H1 (cell line): ENCODE measurements around the gene NRROS. TPM values are rescaled to one million over a fixed set of nuclear protein-coding genes. Genes with fewer than 3 reads are reported as not detected.

Experiments used
- CTCF ChIA-PET: fragments of 300-600 bp; sonication (Branson Sonifier 250); formaldehyde crosslinking; loops from one replicate; lab custom pipeline; 2021; ENCODE audit not compliant: partially characterized antibody; lab: Charles Lee
- POLR2A ChIA-PET: fragments of 300-600 bp; sonication (Branson Sonifier 250); formaldehyde crosslinking; loops from one replicate; lab custom pipeline; 2021; ENCODE audit warnings: inconsistent platforms; ENCODE audit not compliant: partially characterized antibody; lab: Charles Lee
- DNase-seq, 2 experiments: peaks; one replicate each; pipeline versions ENCODE4 v3.0.0 to v3.0.0-alpha.2; 2010 to 2022; ENCODE audit warnings: low spot score in 2 of 2, low read depth in 1 of 2, mixed read lengths in 1 of 2
- FAIRE-seq: peaks from 2 replicates; lab custom pipeline; 2011; peaks lifted over from hg19 to GRCh38; lab: Jason Lieb, UNC
- H2AFZ ChIP-seq: 2 replicates; pipeline ENCODE4 v1.8.1; 2012; ENCODE audit warnings: low read length, inconsistent platforms
- H2AK5ac ChIP-seq: 2 replicates; pipeline ENCODE4 v1.6.1; 2013; ENCODE audit warnings: low read depth, low read length
- H2BK120ac ChIP-seq: replicated peaks from 2 replicates; pipeline ENCODE3; 2013; ENCODE audit warnings: low read depth, low read length, inconsistent platforms
- H2BK12ac ChIP-seq: 2 replicates; pipeline ENCODE4 v1.6.1; 2013; ENCODE audit warnings: low read depth, low read length
- H2BK15ac ChIP-seq: 2 replicates; pipeline ENCODE4 v1.6.1; 2013; ENCODE audit warnings: low read length
- H2BK20ac ChIP-seq: 2 replicates; pipeline ENCODE4 v1.6.1; 2013; ENCODE audit warnings: low read length
- H2BK5ac ChIP-seq: 2 replicates; pipeline ENCODE4 v1.6.1; 2013; ENCODE audit warnings: low read depth, low read length
- H3K14ac ChIP-seq: 2 replicates; pipeline ENCODE4 v1.6.1; 2013; ENCODE audit warnings: inconsistent platforms; ENCODE audit not compliant: insufficient read length
- H3K18ac ChIP-seq: 2 replicates; pipeline ENCODE4 v1.6.1; 2013; ENCODE audit warnings: low read length; ENCODE audit errors: extremely low read depth
- H3K23ac ChIP-seq: 2 replicates; pipeline ENCODE4 v1.6.1; 2013; ENCODE audit warnings: inconsistent platforms; ENCODE audit not compliant: insufficient read length
- H3K23me2 ChIP-seq: 2 replicates; pipeline ENCODE4 v1.6.1; 2013; ENCODE audit warnings: low read depth, low read length
- H3K27ac ChIP-seq: 2 replicates; pipeline ENCODE4 v1.6.1; 2011; ENCODE audit warnings: low read depth, low read length, inconsistent platforms
- H3K27me3 ChIP-seq, 4 experiments: replicated peaks in 1 of 4; 1 replicate in 1 of 4; 2 replicates in 3 of 4; pipeline versions ENCODE4 v1.6.1 to v1.8.1; 2011 to 2013; ENCODE audit warnings: low read length in 3 of 4, mild to moderate bottlenecking in 3 of 4, inconsistent platforms in 2 of 4, mixed read lengths in 2 of 4, moderate library complexity in 1 of 4; ENCODE audit not compliant: control insufficient read depth in 3 of 4, insufficient read depth in 3 of 4; ENCODE audit errors: extremely low read depth in 1 of 4
- H3K36me3 ChIP-seq, 4 experiments: 2 replicates each; pipeline versions ENCODE4 v1.6.1 to v1.8.1; 2011 to 2013; ENCODE audit warnings: mild to moderate bottlenecking in 4 of 4, low read length in 3 of 4, moderate library complexity in 2 of 4, control low read depth in 1 of 4, inconsistent platforms in 1 of 4; ENCODE audit not compliant: insufficient read depth in 4 of 4, control insufficient read depth in 2 of 4
- H3K4ac ChIP-seq: replicated peaks from 2 replicates; pipeline ENCODE3; 2013; ENCODE audit warnings: low read length, low read depth, mixed read lengths, inconsistent platforms; ENCODE audit not compliant: insufficient read length
- H3K4me1 ChIP-seq, 4 experiments: replicated peaks in 1 of 4; 1 replicate in 1 of 4; 2 replicates in 3 of 4; pipeline versions ENCODE4 v1.6.1 to v1.8.1; 2011 to 2013; ENCODE audit warnings: low read length in 3 of 4, inconsistent platforms in 2 of 4, mixed read lengths in 1 of 4; ENCODE audit not compliant: insufficient read depth in 4 of 4, control insufficient read depth in 3 of 4
- H3K4me2 ChIP-seq, 2 experiments: 2 replicates each; pipeline versions ENCODE4 v1.6.1 to v1.8.1; 2011 to 2013; ENCODE audit warnings: low read depth in 2 of 2, low read length in 2 of 2, control low read depth in 1 of 2, inconsistent platforms in 1 of 2, mild to moderate bottlenecking in 1 of 2; ENCODE audit not compliant: insufficient read depth in 1 of 2
- H3K4me3 ChIP-seq, 4 experiments: fragments of 200-600, 300-600 bp in 1 of 4; sonication (generic), shearing (Covaris generic), sonication (Bioruptor Twin) in 1 of 4; 2 replicates each; pipeline versions ENCODE4 v1.5.1 to v1.8.1; 2011 to 2016; ENCODE audit warnings: low read length in 4 of 4, low read depth in 3 of 4, control low read depth in 2 of 4, inconsistent platforms in 2 of 4, mild to moderate bottlenecking in 2 of 4, mixed read lengths in 1 of 4, moderate library complexity in 1 of 4; ENCODE audit not compliant: insufficient read depth in 2 of 4; ENCODE audit errors: extremely low read depth in 1 of 4
- H3K56ac ChIP-seq: replicated peaks from 2 replicates; pipeline ENCODE3; 2013; ENCODE audit warnings: low read depth, mild to moderate bottlenecking, mixed read lengths, low read length, inconsistent platforms; ENCODE audit not compliant: insufficient read length
- H3K79me1 ChIP-seq: 2 replicates; pipeline ENCODE4 v1.6.1; 2013; ENCODE audit warnings: low read depth, low read length, control low read depth
- H3K79me2 ChIP-seq, 2 experiments: 2 replicates each; pipeline versions ENCODE4 v1.6.1 to v1.8.1; 2012 to 2013; ENCODE audit warnings: low read length in 2 of 2, mild to moderate bottlenecking in 2 of 2, inconsistent platforms in 1 of 2; ENCODE audit not compliant: insufficient read depth in 2 of 2, control insufficient read depth in 1 of 2
- H3K9ac ChIP-seq, 4 experiments: replicated peaks in 1 of 4; 1 replicate in 1 of 4; 2 replicates in 3 of 4; pipeline versions ENCODE4 v1.6.1 to v1.8.1; 2011 to 2013; ENCODE audit warnings: low read depth in 3 of 4, low read length in 3 of 4, control low read depth in 2 of 4, mild to moderate bottlenecking in 2 of 4, moderate library complexity in 2 of 4, inconsistent platforms in 1 of 4; ENCODE audit errors: extremely low read depth in 1 of 4
- H3K9me3 ChIP-seq, 2 experiments: 2 replicates each; pipeline versions ENCODE4 v1.6.1 to v1.8.1; 2012 to 2013; ENCODE audit warnings: mild to moderate bottlenecking in 2 of 2, moderate library complexity in 2 of 2, control low read depth in 1 of 2, inconsistent platforms in 1 of 2, low read depth in 1 of 2, low read length in 1 of 2, mixed read lengths in 1 of 2; ENCODE audit not compliant: insufficient read depth in 2 of 2
- H4K20me1 ChIP-seq, 2 experiments: replicated peaks in 1 of 2; 2 replicates each; pipeline versions ENCODE3 to v1.8.1; 2011 to 2013; ENCODE audit warnings: inconsistent platforms in 2 of 2, low read length in 2 of 2, mild to moderate bottlenecking in 1 of 2; ENCODE audit not compliant: insufficient read depth in 2 of 2, control insufficient read depth in 1 of 2
- H4K5ac ChIP-seq: 2 replicates; pipeline ENCODE4 v1.6.1; 2013; ENCODE audit warnings: low read length, low read depth, mixed read lengths, inconsistent platforms; ENCODE audit not compliant: insufficient read length
- H4K8ac ChIP-seq: 2 replicates; pipeline ENCODE4 v1.8.0; 2013; ENCODE audit warnings: mild to moderate bottlenecking, moderate library complexity, low read length, inconsistent platforms; ENCODE audit not compliant: insufficient read depth; ENCODE audit errors: extremely low read depth
- H4K91ac ChIP-seq: replicated peaks from 2 replicates; pipeline ENCODE3; 2013; ENCODE audit warnings: low read length, mixed read lengths, inconsistent platforms; ENCODE audit not compliant: insufficient read length
- CTCF ChIP-seq, 3 experiments: IDR thresholded peaks; 1 replicate in 2 of 3; 2 replicates in 1 of 3; pipeline versions ENCODE4 v1.5.1 to v1.6.1; 2011; ENCODE audit warnings: low read length in 3 of 3, mild to moderate bottlenecking in 3 of 3, inconsistent platforms in 2 of 3, low read depth in 1 of 3, moderate library complexity in 1 of 3; ENCODE audit not compliant: insufficient read depth in 1 of 3; ENCODE audit errors: control extremely low read depth in 1 of 3
- GABPA ChIP-seq: IDR thresholded peaks from 2 replicates; pipeline ENCODE4 v1.6.1; 2011; ENCODE audit warnings: mild to moderate bottlenecking, low read length, moderate library complexity, borderline replicate concordance; ENCODE audit not compliant: insufficient read depth
- WGBS, 2 experiments: shearing (Covaris generic) in 1 of 2; methylation state at CpG; one replicate each; pipeline versions ENCODE4 v1.1.6 to v1.1.7; 2013 to 2015; ENCODE audit warnings: low lambda C conversion rate in 2 of 2, mixed read lengths in 2 of 2, inconsistent platforms in 1 of 2, low coverage in 1 of 2, missing lambda C conversion rate in 1 of 2; ENCODE audit not compliant: insufficient replicate concordance in 2 of 2, insufficient coverage in 1 of 2, insufficient read length in 1 of 2; ENCODE audit errors: extremely low coverage in 1 of 2, missing lambda C conversion rate in 1 of 2; 5-methylcytosine and 5-hydroxymethylcytosine counted together
- polyA plus RNA-seq, 7 experiments: library from polyadenylated mRNA; depleted of rRNA in 3 of 7; stranded (reverse) in 5 of 7; unstranded in 2 of 7; fragments of >200 nt in 5 of 7; fragments of 200-250 nt in 2 of 7; gene quantifications; 1 replicate in 5 of 7; 2 replicates in 1 of 7; 4 replicates in 1 of 7; pipeline versions ENCODE4 v1.2.1 to v1.2.3, GENCODE V29; 2011 to 2013; ENCODE audit warnings: missing spikeins in 2 of 7, mixed read lengths in 2 of 7
- total RNA-seq: library from RNA; stranded (reverse); fragmentation: NEBNext Ultra II Directional; extraction: Animal tissue kit (Norgen Biotek cat#: 25700); gene quantifications from 2 replicates; pipeline ENCODE4 v1.2.1, GENCODE V29; 2021

NRROS gene
- total and polyA plus RNA-seq, 2 of the 8 experiments (the other 6 are each of a cell fraction or from before 2014, with no cell fraction given): 5.3 to 7.3 TPM

GRCh38 chr3:196661400-196661799, 21.9 kb downstream of the NRROS start:
- Histone ChIP-seq H3K4me3 (no peak overlapping the region), H2BK20ac (no peak overlapping the region), H2BK5ac (no peak overlapping the region), H2BK120ac (no peak overlapping the region), H3K56ac (no peak overlapping the region), H4K91ac (no peak overlapping the region), H4K8ac (no peak overlapping the region), H3K9me3 (no peaks in the 10 kb centered on the region), H2AK5ac (no peak overlapping the region), H3K27me3 (no peaks in the 10 kb centered on the region), H2BK12ac (peak overlapping the region; percentile 60; the same call in 1 of the 2 replicates), H3K4ac (no peak overlapping the region), H3K36me3 (no peaks in the 10 kb centered on the region), H4K20me1 (no peaks in the 10 kb centered on the region), H3K79me1 (no peaks in the 10 kb centered on the region), H3K4me2 (no peak overlapping the region), H3K4me1 (peaks cover 0 to 8% (median 2%) of the 10 kb centered on the region in 4 experiments; a peak in 5 of 7 replicates), H2AFZ (no peak overlapping the region), H3K23me2 (no peaks in the 10 kb centered on the region), H3K79me2 (no peaks in the 10 kb centered on the region), H3K27ac (no peak overlapping the region), H3K14ac (no peak overlapping the region), H3K18ac (no peak overlapping the region), H2BK15ac (peak overlapping the region; percentile 29; the same call in 1 of the 2 replicates), H4K5ac (no peak overlapping the region), H3K9ac (no peak overlapping the region), H3K23ac (no peak overlapping the region)
- DNase-seq (no peak), FAIRE-seq (no peak)
- TF ChIP-seq GABPA: no peak
- TF ChIP-seq CTCF (IDR thresholded peaks at IDR 0.05; ENCODE audit: control extremely low read depth in 1 of 3, insufficient read depth in 1 of 3, low read depth in 1 of 3, low read length in 3 of 3): peak in 1 of 3 experiments; percentile 13; a peak in 1 of 4 replicates
- POLR2A ChIA-PET: interaction anchor here (1.6 kb wide), 2 partner anchors 12 to 79 kb away, joined by 3 to 7 read pairs; partner anchors contain the start of gene PAK2
- CTCF ChIA-PET: interaction anchor here (0.6 to 6.6 kb wide), 5 partner anchors 10 to 124 kb away, joined by 3 to 25 read pairs (median 5); no protein-coding TSS in a partner anchor
- WGBS, 2 experiments: 88% methylated on average over 15 of the region's 16 CpGs; no CpG with 5 or more reads in 1 of the 2 experiments
